Measurements from ENCODE around the gene OS9.

DNA sequence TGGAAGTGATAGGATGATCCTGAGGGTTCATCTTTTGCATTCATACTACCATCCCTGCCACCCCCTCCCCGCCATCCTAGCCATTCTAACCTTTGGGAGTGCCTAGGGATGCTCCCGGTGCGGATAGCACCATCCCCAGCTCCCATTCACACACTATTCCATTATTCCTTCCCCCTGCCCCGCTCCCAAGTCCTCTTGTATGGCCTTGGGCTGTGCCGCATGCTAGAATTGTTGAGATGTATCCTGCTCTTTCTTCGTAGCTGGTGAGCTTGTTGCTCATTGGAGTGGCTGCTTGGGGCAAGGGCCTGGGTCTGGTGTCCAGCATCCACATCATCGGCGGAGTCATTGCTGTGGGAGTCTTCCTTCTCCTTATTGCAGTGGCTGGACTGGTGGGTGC, 51.6 kb downstream of the OS9 start:
- TF ChIP-seq, protein P1, sequence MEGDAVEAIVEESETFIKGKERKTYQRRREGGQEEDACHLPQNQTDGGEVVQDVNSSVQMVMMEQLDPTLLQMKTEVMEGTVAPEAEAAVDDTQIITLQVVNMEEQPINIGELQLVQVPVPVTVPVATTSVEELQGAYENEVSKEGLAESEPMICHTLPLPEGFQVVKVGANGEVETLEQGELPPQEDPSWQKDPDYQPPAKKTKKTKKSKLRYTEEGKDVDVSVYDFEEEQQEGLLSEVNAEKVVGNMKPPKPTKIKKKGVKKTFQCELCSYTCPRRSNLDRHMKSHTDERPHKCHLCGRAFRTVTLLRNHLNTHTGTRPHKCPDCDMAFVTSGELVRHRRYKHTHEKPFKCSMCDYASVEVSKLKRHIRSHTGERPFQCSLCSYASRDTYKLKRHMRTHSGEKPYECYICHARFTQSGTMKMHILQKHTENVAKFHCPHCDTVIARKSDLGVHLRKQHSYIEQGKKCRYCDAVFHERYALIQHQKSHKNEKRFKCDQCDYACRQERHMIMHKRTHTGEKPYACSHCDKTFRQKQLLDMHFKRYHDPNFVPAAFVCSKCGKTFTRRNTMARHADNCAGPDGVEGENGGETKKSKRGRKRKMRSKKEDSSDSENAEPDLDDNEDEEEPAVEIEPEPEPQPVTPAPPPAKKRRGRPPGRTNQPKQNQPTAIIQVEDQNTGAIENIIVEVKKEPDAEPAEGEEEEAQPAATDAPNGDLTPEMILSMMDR (IDR thresholded peaks at IDR 0.05) = no peak
- no peak for TF ChIP-seq POLR2A (IDR thresholded peaks at IDR 0.05; ENCODE audit: low read depth)
- no peak for TF ChIP-seq POLR2AphosphoS5 (IDR thresholded peaks at IDR 0.05)

Data from esophagus muscularis mucosa (tissue), 3 donors.